Activated CD8-positive, alpha-beta T cell treated with anti-CD3 and anti-CD28 coated beads for 36 hours (primary cell): ENCODE measurements around the gene CCNA2. TPM values are rescaled to one million over a fixed set of nuclear protein-coding genes. Genes with fewer than 3 reads are reported as not detected.

Experiments used
- ATAC-seq: fragments of 200-7000 bp; cut with Tn5 transposase; one replicate; pipeline ENCODE4 v1.10.0; 2021; ENCODE audit warnings: mild to moderate bottlenecking, moderate library complexity
- CTCF ChIA-PET: fragments of 350-600 bp; sonication (Branson Sonifier 250); formaldehyde crosslinking; loops from one replicate; lab custom pipeline; 2021; ENCODE audit warnings: antibody characterized with exemption; lab: Charles Lee
- POLR2A ChIA-PET: fragments of 350-600 bp; sonication (Branson Sonifier 250); formaldehyde crosslinking; loops from one replicate; lab custom pipeline; 2021; ENCODE audit warnings: antibody characterized with exemption; lab: Charles Lee
- DNase-seq: peaks from one replicate; pipeline ENCODE4 v3.0.0-alpha.2; 2020
- H3K27ac Mint-ChIP-seq: one replicate; pipeline ENCODE4 v1.8.0; 2021; ENCODE audit warnings: mild to moderate bottlenecking, mixed read lengths
- H3K27me3 Mint-ChIP-seq: one replicate; pipeline ENCODE4 v1.8.0; 2021; ENCODE audit warnings: mixed read lengths
- H3K36me3 Mint-ChIP-seq: one replicate; pipeline ENCODE4 v1.8.0; 2021; ENCODE audit warnings: low read depth, mixed read lengths
- H3K4me1 Mint-ChIP-seq: one replicate; pipeline ENCODE4 v1.8.0; 2021; ENCODE audit warnings: low read depth, mixed read lengths
- H3K4me3 Mint-ChIP-seq: one replicate; pipeline ENCODE4 v1.8.0; 2021; ENCODE audit warnings: mild to moderate bottlenecking, moderate library complexity, mixed read lengths
- H3K9me3 Mint-ChIP-seq: one replicate; pipeline ENCODE4 v1.8.0; 2021; ENCODE audit warnings: mixed read lengths
- intact Hi-C: fragments of 100-400 bp; cut with micrococcal nuclease; formaldehyde crosslinking; loops from one replicate; pipeline ENCODE4 v1.10.0; 2022
- total RNA-seq, 2 experiments: library from RNA; stranded (reverse); gene quantifications; one replicate each; pipeline ENCODE4 v1.2.3, GENCODE V29; 2021
- TF ChIP-seq, protein P1 (sequence below): fragments of 200-600 bp; IDR thresholded peaks from one replicate; pipeline ENCODE4 v1.8.0; 2022; ENCODE audit warnings: antibody characterized with exemption, mild to moderate bottlenecking

Gene CCNA2
- total RNA-seq, 2 experiments from 2014 or later: 102 to 105 TPM

DNA sequence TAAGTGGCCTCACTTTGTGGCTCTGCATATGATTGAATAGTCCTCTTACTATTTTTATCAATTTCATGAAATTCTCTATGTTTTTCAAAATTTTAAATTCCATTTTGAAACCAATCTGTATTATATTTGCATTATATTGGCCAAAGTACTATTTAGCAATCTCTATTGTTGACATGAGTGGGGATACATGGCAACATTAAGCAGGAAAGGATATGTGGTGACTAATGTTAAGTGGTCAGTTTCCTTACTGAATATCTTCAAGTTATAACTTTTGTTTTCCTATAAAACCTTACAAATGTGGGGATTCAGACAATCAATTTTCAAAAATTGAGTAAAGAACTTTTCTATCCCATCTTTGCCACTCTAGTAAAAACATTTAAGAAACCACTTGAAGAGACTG is 36.4 kb upstream of the CCNA2 start:
- ChIA-PET CTCF (interaction anchor here (1.7 kb wide), 1 partner anchor 41 kb away, joined by 4 read pairs; no protein-coding TSS in a partner anchor), POLR2A (no interaction called here)
- no peaks in the 10 kb centered on the region for H3K27me3 Mint-ChIP-seq
- peaks cover 16% of the 10 kb centered on the region for H3K36me3 Mint-ChIP-seq
- intact Hi-C loops: no loop called here
- ATAC-seq: no peak
- no peak overlapping the region for H3K27ac Mint-ChIP-seq
- H3K4me3 Mint-ChIP-seq: no peak overlapping the region
- no peak for DNase-seq
- peaks cover 15% of the 10 kb centered on the region for H3K4me1 Mint-ChIP-seq
- TF ChIP-seq, protein P1, sequence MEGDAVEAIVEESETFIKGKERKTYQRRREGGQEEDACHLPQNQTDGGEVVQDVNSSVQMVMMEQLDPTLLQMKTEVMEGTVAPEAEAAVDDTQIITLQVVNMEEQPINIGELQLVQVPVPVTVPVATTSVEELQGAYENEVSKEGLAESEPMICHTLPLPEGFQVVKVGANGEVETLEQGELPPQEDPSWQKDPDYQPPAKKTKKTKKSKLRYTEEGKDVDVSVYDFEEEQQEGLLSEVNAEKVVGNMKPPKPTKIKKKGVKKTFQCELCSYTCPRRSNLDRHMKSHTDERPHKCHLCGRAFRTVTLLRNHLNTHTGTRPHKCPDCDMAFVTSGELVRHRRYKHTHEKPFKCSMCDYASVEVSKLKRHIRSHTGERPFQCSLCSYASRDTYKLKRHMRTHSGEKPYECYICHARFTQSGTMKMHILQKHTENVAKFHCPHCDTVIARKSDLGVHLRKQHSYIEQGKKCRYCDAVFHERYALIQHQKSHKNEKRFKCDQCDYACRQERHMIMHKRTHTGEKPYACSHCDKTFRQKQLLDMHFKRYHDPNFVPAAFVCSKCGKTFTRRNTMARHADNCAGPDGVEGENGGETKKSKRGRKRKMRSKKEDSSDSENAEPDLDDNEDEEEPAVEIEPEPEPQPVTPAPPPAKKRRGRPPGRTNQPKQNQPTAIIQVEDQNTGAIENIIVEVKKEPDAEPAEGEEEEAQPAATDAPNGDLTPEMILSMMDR: no peak
- no peaks in the 10 kb centered on the region for H3K9me3 Mint-ChIP-seq

DNA sequence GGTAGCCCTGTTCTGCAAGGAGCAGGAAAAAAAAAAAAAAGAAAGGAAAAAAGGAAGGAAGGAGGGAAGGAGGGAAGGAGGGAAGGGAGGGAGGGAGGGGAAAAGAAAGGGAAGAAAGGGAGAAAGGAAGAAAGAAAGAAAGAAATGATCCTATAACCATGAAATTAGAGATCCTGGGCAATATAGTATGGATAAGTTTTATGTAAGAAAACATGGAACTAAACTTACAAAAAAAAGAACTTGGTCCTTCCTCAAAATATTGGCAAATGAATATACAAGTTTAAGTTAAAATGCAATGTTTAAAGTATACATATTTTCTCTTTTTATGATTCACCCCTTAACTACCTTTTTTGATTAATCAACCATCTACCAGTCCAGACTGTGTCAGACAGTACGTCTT is 27.7 kb upstream of the CCNA2 start:
- DNase-seq (no peak), ATAC-seq (no peak)
- POLR2A ChIA-PET: no interaction called here
- Mint-ChIP-seq H3K27me3 (no peaks in the 10 kb centered on the region), H3K27ac (no peak overlapping the region), H3K4me3 (no peak overlapping the region), H3K9me3 (no peaks in the 10 kb centered on the region), H3K36me3 (peaks cover 8% of the 10 kb centered on the region), H3K4me1 (no peaks in the 10 kb centered on the region)
- TF ChIP-seq, protein P1: no peak
- intact Hi-C loops: no loop called here
- CTCF ChIA-PET: no interaction called here

DNA sequence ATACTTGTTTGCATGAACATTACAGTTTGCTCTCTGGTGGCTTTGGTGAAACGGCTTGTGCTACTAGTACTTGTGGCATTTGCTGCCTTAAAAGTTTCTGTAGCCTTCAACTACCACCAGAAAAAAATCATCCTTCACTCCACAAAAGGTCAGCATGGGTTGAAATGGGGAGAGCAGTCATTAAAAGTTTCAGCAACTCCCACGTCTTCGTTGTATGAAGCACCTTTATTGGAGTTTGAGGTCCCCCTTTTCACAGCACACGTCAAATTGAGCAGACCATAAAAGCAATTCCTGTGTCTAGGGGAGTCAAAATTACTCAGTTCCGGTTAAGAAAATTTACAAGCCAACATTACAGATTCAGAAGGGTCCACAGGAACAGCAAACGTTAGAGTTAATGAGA is 23.0 kb upstream of the CCNA2 start:
- intact Hi-C loops: no loop called here
- ChIA-PET POLR2A (no interaction called here), CTCF (no interaction called here)
- TF ChIP-seq, protein P1: no peak
- H3K4me1 Mint-ChIP-seq: no peaks in the 10 kb centered on the region
- H3K4me3 Mint-ChIP-seq: no peak overlapping the region
- H3K27me3 Mint-ChIP-seq: no peaks in the 10 kb centered on the region
- DNase-seq: no peak
- H3K36me3 Mint-ChIP-seq: peaks cover 17% of the 10 kb centered on the region
- peak overlapping the region; percentile 12 for H3K27ac Mint-ChIP-seq
- peak; percentile 56 for ATAC-seq
- H3K9me3 Mint-ChIP-seq: no peaks in the 10 kb centered on the region

DNA sequence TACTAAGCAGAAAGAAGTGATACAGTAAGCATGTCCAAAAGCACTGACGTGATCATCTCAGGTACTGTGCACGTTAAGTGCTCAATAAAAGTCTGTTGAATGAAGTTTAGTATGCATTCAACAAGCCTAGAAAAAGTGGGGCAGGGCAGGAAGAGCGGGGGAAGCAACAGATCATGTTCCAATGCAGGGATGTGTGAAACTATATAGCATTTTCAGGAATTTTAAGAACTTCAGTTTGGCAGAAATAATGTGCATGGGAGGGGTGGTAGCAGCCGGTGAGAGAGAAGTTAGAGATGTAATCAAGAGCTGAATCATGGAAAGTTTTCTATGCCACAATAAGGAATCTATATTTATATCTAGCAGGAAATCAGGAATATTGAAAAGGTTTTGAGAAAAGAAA is 19.2 kb upstream of the CCNA2 start:
- Mint-ChIP-seq H3K9me3 (no peaks in the 10 kb centered on the region), H3K4me1 (no peaks in the 10 kb centered on the region), H3K4me3 (no peak overlapping the region), H3K27me3 (no peaks in the 10 kb centered on the region), H3K36me3 (peaks cover 25% of the 10 kb centered on the region), H3K27ac (no peak overlapping the region)
- CTCF ChIA-PET: no interaction called here
- intact Hi-C loops: no loop called here
- POLR2A ChIA-PET: no interaction called here
- TF ChIP-seq, protein P1: no peak
- no peak for ATAC-seq
- no peak for DNase-seq

DNA sequence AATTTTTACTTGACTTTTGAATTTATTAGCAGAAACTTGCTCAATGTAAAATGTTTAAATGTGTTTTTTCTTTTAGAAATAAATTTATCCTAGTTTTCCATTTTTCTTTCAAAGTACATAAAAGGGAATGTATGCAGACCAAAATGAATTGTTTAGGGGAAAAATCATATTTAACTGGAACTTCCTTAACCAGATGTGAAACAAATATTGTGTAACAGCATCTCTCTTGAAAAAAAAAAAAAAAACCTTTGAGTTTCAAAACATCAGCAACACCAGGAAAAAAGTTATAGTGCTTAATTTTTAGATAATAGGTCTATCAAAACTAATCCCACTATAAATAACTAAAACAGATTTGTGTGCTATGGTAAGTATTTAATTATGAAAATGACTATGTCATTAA is 14.5 kb upstream of the CCNA2 start:
- POLR2A ChIA-PET: no interaction called here
- TF ChIP-seq, protein P1: no peak
- DNase-seq: no peak
- Mint-ChIP-seq H3K4me1 (no peaks in the 10 kb centered on the region), H3K36me3 (peaks cover 19% of the 10 kb centered on the region), H3K9me3 (no peaks in the 10 kb centered on the region), H3K27ac (no peak overlapping the region), H3K27me3 (no peaks in the 10 kb centered on the region), H3K4me3 (no peak overlapping the region)
- no peak for ATAC-seq
- CTCF ChIA-PET: no interaction called here
- intact Hi-C loops: no loop called here
